HCT116 (cell line): ENCODE results near the gene NSUN2. TPM values are rescaled to one million over a fixed set of nuclear protein-coding genes. Genes with fewer than 3 reads are reported as not detected.

Experiments
- ATAC-seq: fragments of 200-7000 bp; cut with Tn5 transposase; 2 replicates; pipeline ENCODE4 v1.9.1; 2020; ENCODE audit warnings: mild to moderate bottlenecking, moderate library complexity
- BruUV-seq: library from RNA; stranded (reverse); fragments of 400-500 nt; replicated peaks from 2 replicates; lab custom pipeline; 2021; lab: Mats Ljungman, UMichigan
- CTCF ChIA-PET: fragments of 300-600 bp; sonication (Branson Sonifier 250); formaldehyde crosslinking; loops from one replicate; lab custom pipeline; 2021; ENCODE audit warnings: antibody characterized with exemption; lab: Charles Lee
- POLR2A ChIA-PET: fragments of 300-600, 350-600 bp; sonication (Branson Sonifier 250); formaldehyde crosslinking; loops from one replicate; lab custom pipeline; 2021; ENCODE audit warnings: antibody characterized with exemption; lab: Charles Lee
- RAD21 ChIA-PET, 2 experiments: fragments of 300-600 bp; sonication (Branson Sonifier 250); formaldehyde crosslinking; loops; one replicate each; lab custom pipeline; 2023; ENCODE audit warnings: low total read pairs in 2 of 2; ENCODE audit not compliant: uncharacterized antibody in 2 of 2, unreplicated experiment in 2 of 2, low non-redundant PET in 1 of 2; lab: Charles Lee
- DNase-seq: peaks from one replicate; pipeline ENCODE4 v3.0.0-alpha.2; 2010; ENCODE audit warnings: low read depth, low spot score
- H2AFZ ChIP-seq: fragments of 200-600 bp; shearing (Covaris generic), sonication (generic); 2 replicates; pipeline ENCODE4 v1.6.1; 2017; ENCODE audit warnings: low read depth, mixed run types, mixed read lengths, antibody characterized with exemption, low read length; ENCODE audit not compliant: poor library complexity, severe bottlenecking
- H3K27ac ChIP-seq: 2 replicates; pipeline ENCODE4 v1.5.1; 2012; ENCODE audit warnings: low read depth, low read length
- H3K27me3 ChIP-seq: fragments of 200-600 bp; sonication (generic); 2 replicates; pipeline ENCODE4 v1.6.1; 2016; ENCODE audit warnings: mixed run types, low read length, mixed read lengths; ENCODE audit not compliant: insufficient read depth
- H3K36me3 ChIP-seq, 2 experiments: fragments of 200-500 bp in 1 of 2; fragments of 200-600 bp in 1 of 2; sonication (Bioruptor generic) in 1 of 2; sonication (generic) in 1 of 2; 2 replicates each; pipeline versions ENCODE4 v1.5.1 to v1.6.1; 2014 to 2016; ENCODE audit warnings: low read length in 2 of 2, inconsistent platforms in 1 of 2, mixed read lengths in 1 of 2, mixed run types in 1 of 2; ENCODE audit not compliant: insufficient read depth in 2 of 2, control insufficient read depth in 1 of 2
- H3K4me1 ChIP-seq, 2 experiments: fragments of 200-600 bp in 1 of 2; sonication (generic) in 1 of 2; 2 replicates each; pipeline versions ENCODE4 v1.5.1 to v1.6.1; 2012 to 2017; ENCODE audit warnings: low read length in 2 of 2, inconsistent platforms in 1 of 2, mild to moderate bottlenecking in 1 of 2, mixed read lengths in 1 of 2, mixed run types in 1 of 2, moderate library complexity in 1 of 2; ENCODE audit not compliant: insufficient read depth in 2 of 2, control insufficient read depth in 1 of 2
- H3K4me2 ChIP-seq: fragments of 200-600 bp; sonication (generic); 2 replicates; pipeline ENCODE4 v1.6.1; 2017; ENCODE audit warnings: mixed run types, low read length, mixed read lengths
- H3K4me3 ChIP-seq, 2 experiments: fragments of 200-600 bp in 1 of 2; sonication (generic) in 1 of 2; replicated peaks in 1 of 2; 2 replicates each; pipeline ENCODE4 v1.5.1; 2011 to 2016; ENCODE audit warnings: low read length in 2 of 2, control low read depth in 1 of 2, low read depth in 1 of 2, mild to moderate bottlenecking in 1 of 2, mixed read lengths in 1 of 2, mixed run types in 1 of 2
- H3K79me2 ChIP-seq: fragments of 200-600 bp; sonication (generic); 2 replicates; pipeline ENCODE4 v1.6.1; 2017; ENCODE audit warnings: mild to moderate bottlenecking, mixed run types, low read length, moderate library complexity, mixed read lengths; ENCODE audit not compliant: insufficient read depth
- H3K9ac ChIP-seq: fragments of 200-600 bp; sonication (generic); 2 replicates; pipeline ENCODE4 v1.6.1; 2016; ENCODE audit warnings: low read length, mixed read lengths
- H3K9me2 ChIP-seq: fragments of 200-600 bp; sonication (generic), shearing (Covaris generic); 2 replicates; pipeline ENCODE4 v1.6.1; 2017; ENCODE audit warnings: mixed run types, mild to moderate bottlenecking, moderate library complexity; ENCODE audit not compliant: insufficient read depth
- H3K9me3 ChIP-seq, 2 experiments: fragments of 200-500 bp in 1 of 2; fragments of 200-600 bp in 1 of 2; sonication (Bioruptor generic) in 1 of 2; sonication (generic) in 1 of 2; 2 replicates each; pipeline ENCODE4 v1.6.1; 2014 to 2017; ENCODE audit warnings: low read length in 2 of 2, mixed read lengths in 2 of 2, inconsistent platforms in 1 of 2, low read depth in 1 of 2, mild to moderate bottlenecking in 1 of 2, mixed run types in 1 of 2, moderate library complexity in 1 of 2; ENCODE audit not compliant: control insufficient read depth in 1 of 2, insufficient read depth in 1 of 2
- H4K20me1 ChIP-seq: fragments of 200-600 bp; sonication (generic), shearing (Covaris generic); 2 replicates; pipeline ENCODE4 v1.6.1; 2017; ENCODE audit warnings: mixed run types, mild to moderate bottlenecking, moderate library complexity; ENCODE audit not compliant: insufficient read depth
- EZH2phosphoT487 ChIP-seq: fragments of 200-600 bp; IDR thresholded peaks from 2 replicates; pipeline ENCODE4 v1.6.1; 2018; ENCODE audit warnings: antibody characterized with exemption, borderline replicate concordance
- POLR2A ChIP-seq: IDR thresholded peaks from 2 replicates; pipeline ENCODE4 v1.7.0; 2011; ENCODE audit warnings: borderline replicate concordance; ENCODE audit not compliant: insufficient read depth, insufficient read length; ENCODE audit errors: extremely low read depth
- REST ChIP-seq: IDR thresholded peaks from 2 replicates; pipeline ENCODE4 v1.6.1; 2012; ENCODE audit warnings: low read depth
- SRF ChIP-seq: IDR thresholded peaks from 2 replicates; pipeline ENCODE4 v1.6.1; 2012; ENCODE audit warnings: low read depth
- YY1 ChIP-seq: IDR thresholded peaks from 2 replicates; pipeline ENCODE4 v1.6.1; 2011; ENCODE audit warnings: low read length, low read depth, moderate library complexity, mild to moderate bottlenecking; ENCODE audit not compliant: insufficient replicate concordance; ENCODE audit errors: extremely low read depth
- ZBTB33 ChIP-seq: IDR thresholded peaks from 2 replicates; pipeline ENCODE4 v1.6.1; 2011; ENCODE audit warnings: mild to moderate bottlenecking, low read length, moderate library complexity; ENCODE audit not compliant: insufficient replicate concordance; ENCODE audit errors: extremely low read depth
- intact Hi-C: fragments of 100-400 bp; cut with micrococcal nuclease; formaldehyde crosslinking; loops from 2 replicates; pipeline ENCODE4 v1.10.0; 2022
- total RNA-seq: library from RNA; stranded (reverse); gene quantifications from one replicate; pipeline ENCODE4 v1.2.1, GENCODE V29; 2021; ENCODE audit not compliant: unreplicated experiment

NSUN2 gene
- total RNA-seq, 1 experiment from 2014 or later = 101 TPM

DNA sequence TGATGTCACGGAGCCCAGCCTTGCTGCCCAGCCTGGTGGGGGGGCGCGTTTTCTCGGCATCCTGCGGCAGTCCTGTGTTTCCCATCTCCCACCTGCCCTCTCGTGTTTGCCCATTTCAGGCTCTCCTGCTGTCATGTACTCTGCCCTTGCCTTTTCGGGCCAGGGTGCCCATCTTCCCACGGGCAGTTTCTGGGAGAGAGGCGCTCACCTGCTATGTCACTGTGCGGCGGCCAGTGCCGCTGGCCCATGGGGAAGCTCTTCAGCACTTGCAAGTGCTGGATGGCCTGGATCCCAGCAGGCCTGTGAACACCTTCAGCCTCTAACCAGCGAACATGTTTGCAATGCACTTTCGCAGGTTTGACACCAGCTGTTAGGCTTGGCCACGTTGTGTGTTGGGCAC is 33.9 kb upstream of the NSUN2 start:
- Histone ChIP-seq H4K20me1 (no peaks in the 10 kb centered on the region), H3K4me3 (no peak overlapping the region), H3K79me2 (no peaks in the 10 kb centered on the region), H3K4me1 (no peaks in the 10 kb centered on the region), H2AFZ (no peak overlapping the region), H3K9ac (no peak overlapping the region), H3K27ac (no peak overlapping the region), H3K36me3 (peaks cover 0 to 5% of the 10 kb centered on the region in 2 experiments; a peak in 1 of 4 replicates), H3K9me3 (no peaks in the 10 kb centered on the region), H3K9me2 (no peaks in the 10 kb centered on the region), H3K27me3 (no peaks in the 10 kb centered on the region), H3K4me2 (no peak overlapping the region)
- ChIA-PET POLR2A (no interaction called here), CTCF (no interaction called here), RAD21 (no interaction called here)
- ATAC-seq (no peak), DNase-seq (no peak)
- BruUV-seq = no TSS peak
- intact Hi-C loops = no loop called here
- TF ChIP-seq YY1 (no peak), SRF (no peak), REST (no peak), EZH2phosphoT487 (no peak), ZBTB33 (no peak), POLR2A (no peak)
